B cell (primary cell): ENCODE measurements around the gene GRIK2. TPM values are rescaled to one million over a fixed set of nuclear protein-coding genes. Genes with fewer than 3 reads are reported as not detected.

Source experiments
- ATAC-seq: fragments of 200-7000 bp; cut with Tn5 transposase; one replicate; pipeline ENCODE4 v1.10.0; 2021; ENCODE audit warnings: low read depth, mild to moderate bottlenecking, moderate number of reproducible peaks, moderate library complexity
- CTCF ChIA-PET: fragments of 350-600 bp; sonication (Branson Sonifier 250); formaldehyde crosslinking; loops from one replicate; lab custom pipeline; 2021; ENCODE audit warnings: antibody characterized with exemption, inconsistent platforms; lab: Charles Lee
- POLR2A ChIA-PET: fragments of 350-600 bp; sonication (Branson Sonifier 250); formaldehyde crosslinking; loops from one replicate; lab custom pipeline; 2021; ENCODE audit warnings: antibody characterized with exemption; lab: Charles Lee
- DNase-seq: peaks from one replicate; pipeline ENCODE4 v3.0.0; 2013
- H2AFZ ChIP-seq: 2 replicates; pipeline ENCODE4 v1.6.1; 2012; ENCODE audit warnings: mild to moderate bottlenecking, low read depth, low read length; ENCODE audit not compliant: insufficient read depth, poor library complexity, severe bottlenecking
- H3K27ac ChIP-seq, 2 donors: 1 replicate in 1 of 2; 2 replicates in 1 of 2; pipeline ENCODE4 v1.5.1; 2012 to 2013; ENCODE audit warnings: low read length in 2 of 2, mild to moderate bottlenecking in 2 of 2, moderate library complexity in 1 of 2
- H3K27me3 ChIP-seq, 4 experiments: fragments of 200-600 bp in 1 of 4; sonication (generic) in 1 of 4; replicated peaks in 1 of 4; 1 replicate in 2 of 4; 2 replicates in 2 of 4; pipeline versions ENCODE4 v1.6.1 to v1.7.0; 2013 to 2016; ENCODE audit warnings: low read length in 3 of 4, mild to moderate bottlenecking in 2 of 4, mixed read lengths in 1 of 4, moderate library complexity in 1 of 4; ENCODE audit not compliant: insufficient read depth in 4 of 4, control insufficient read depth in 3 of 4; ENCODE audit errors: control extremely low read depth in 1 of 4
- H3K36me3 ChIP-seq, 2 experiments: replicated peaks in 1 of 2; 1 replicate in 1 of 2; 2 replicates in 1 of 2; pipeline versions ENCODE4 v1.6.1 to v1.7.1; 2013; ENCODE audit warnings: low read length in 1 of 2; ENCODE audit not compliant: insufficient read depth in 2 of 2, control insufficient read depth in 1 of 2; ENCODE audit errors: control extremely low read depth in 1 of 2, extremely low read depth in 1 of 2
- H3K4me1 ChIP-seq, 2 donors: fragments of 200-600 bp in 1 of 2; sonication (generic) in 1 of 2; 1 replicate in 1 of 2; 2 replicates in 1 of 2; pipeline versions ENCODE4 v1.5.1 to v1.6.1; 2013 to 2017; ENCODE audit warnings: low read length in 2 of 2; ENCODE audit not compliant: control insufficient read depth in 2 of 2, insufficient read depth in 2 of 2
- H3K4me2 ChIP-seq: replicated peaks from 2 replicates; pipeline ENCODE3; 2012; ENCODE audit warnings: mild to moderate bottlenecking, low read depth, low read length; ENCODE audit not compliant: poor library complexity, severe bottlenecking
- H3K4me3 ChIP-seq, 5 experiments: fragments of 200-600 bp in 1 of 5; sonication (generic) in 1 of 5; 1 replicate in 3 of 5; 2 replicates in 2 of 5; pipeline versions ENCODE4 v1.5.1 to v1.7.0; 2011 to 2016; ENCODE audit warnings: low read length in 4 of 5, mild to moderate bottlenecking in 4 of 5, low read depth in 2 of 5, control low read depth in 1 of 5, moderate library complexity in 1 of 5; ENCODE audit not compliant: insufficient read depth in 1 of 5; ENCODE audit errors: control extremely low read depth in 1 of 5, extremely low read depth in 1 of 5
- H3K79me2 ChIP-seq: fragments of 200-600 bp; sonication (generic); one replicate; pipeline ENCODE4 v1.6.0; 2016; ENCODE audit warnings: low read length; ENCODE audit not compliant: control insufficient read depth, insufficient read depth
- H3K9ac ChIP-seq: fragments of 200-600 bp; sonication (generic); 2 replicates; pipeline ENCODE4 v1.6.1; 2017; ENCODE audit warnings: mild to moderate bottlenecking, low read length, moderate library complexity
- H3K9me3 ChIP-seq, 3 donors: one replicate each; pipeline versions ENCODE4 v1.6.1 to v1.7.1; 2013; ENCODE audit warnings: low read length in 2 of 3; ENCODE audit not compliant: control insufficient read depth in 2 of 3, insufficient read depth in 1 of 3; ENCODE audit errors: control extremely low read depth in 1 of 3
- H4K20me1 ChIP-seq: 2 replicates; pipeline ENCODE4 v1.6.0; 2012; ENCODE audit warnings: mild to moderate bottlenecking, low read length; ENCODE audit not compliant: insufficient read depth, control insufficient read depth, poor library complexity, severe bottlenecking
- H3K27ac Mint-ChIP-seq: one replicate; pipeline ENCODE4 v1.8.0; 2021; ENCODE audit warnings: mixed read lengths
- H3K27me3 Mint-ChIP-seq: one replicate; pipeline ENCODE4 v1.8.0; 2021; ENCODE audit warnings: mixed read lengths
- H3K4me1 Mint-ChIP-seq: one replicate; pipeline ENCODE4 v1.8.0; 2021; ENCODE audit warnings: mixed read lengths
- H3K4me3 Mint-ChIP-seq: one replicate; pipeline ENCODE4 v1.8.0; 2021; ENCODE audit warnings: mixed read lengths
- H3K9me3 Mint-ChIP-seq: one replicate; pipeline ENCODE4 v1.8.0; 2022; ENCODE audit warnings: mixed read lengths; ENCODE audit not compliant: insufficient read depth
- CTCF ChIP-seq: fragments of 200-600 bp; IDR thresholded peaks from one replicate; pipeline ENCODE4 v1.8.0; 2022; ENCODE audit warnings: antibody characterized with exemption, mild to moderate bottlenecking
- EZH2 ChIP-seq: IDR thresholded peaks from 2 replicates; pipeline ENCODE4 v1.6.1; 2012; ENCODE audit warnings: borderline replicate concordance, low read depth, mild to moderate bottlenecking, moderate library complexity, low read length; ENCODE audit not compliant: insufficient read depth, poor library complexity, severe bottlenecking
- WGBS: methylation state at CpG from one replicate; pipeline ENCODE4 v1.1.5; 2013; ENCODE audit warnings: missing lambda C conversion rate; ENCODE audit not compliant: insufficient coverage; 5-methylcytosine and 5-hydroxymethylcytosine counted together
- intact Hi-C: fragments of 100-400 bp; cut with micrococcal nuclease; formaldehyde crosslinking; loops from one replicate; pipeline ENCODE4 v1.10.0; 2022
- polyA plus RNA-seq: library from polyadenylated mRNA; depleted of rRNA; stranded (reverse); fragments of >200 nt; gene quantifications from 2 replicates; pipeline ENCODE4 v1.2.3, GENCODE V29; 2012
- total RNA-seq, 2 donors: library from RNA; stranded (reverse); fragments of 120-200 nt in 1 of 2; gene quantifications; 1 replicate in 1 of 2; 2 replicates in 1 of 2; pipeline versions ENCODE4 v1.2.3 to v1.2.4, GENCODE V29; 2013 to 2022

GRIK2 gene
- total and polyA plus RNA-seq, 2 donors (not counting 1 experiment from before 2014, with no cell fraction given), result not detected

DNA sequence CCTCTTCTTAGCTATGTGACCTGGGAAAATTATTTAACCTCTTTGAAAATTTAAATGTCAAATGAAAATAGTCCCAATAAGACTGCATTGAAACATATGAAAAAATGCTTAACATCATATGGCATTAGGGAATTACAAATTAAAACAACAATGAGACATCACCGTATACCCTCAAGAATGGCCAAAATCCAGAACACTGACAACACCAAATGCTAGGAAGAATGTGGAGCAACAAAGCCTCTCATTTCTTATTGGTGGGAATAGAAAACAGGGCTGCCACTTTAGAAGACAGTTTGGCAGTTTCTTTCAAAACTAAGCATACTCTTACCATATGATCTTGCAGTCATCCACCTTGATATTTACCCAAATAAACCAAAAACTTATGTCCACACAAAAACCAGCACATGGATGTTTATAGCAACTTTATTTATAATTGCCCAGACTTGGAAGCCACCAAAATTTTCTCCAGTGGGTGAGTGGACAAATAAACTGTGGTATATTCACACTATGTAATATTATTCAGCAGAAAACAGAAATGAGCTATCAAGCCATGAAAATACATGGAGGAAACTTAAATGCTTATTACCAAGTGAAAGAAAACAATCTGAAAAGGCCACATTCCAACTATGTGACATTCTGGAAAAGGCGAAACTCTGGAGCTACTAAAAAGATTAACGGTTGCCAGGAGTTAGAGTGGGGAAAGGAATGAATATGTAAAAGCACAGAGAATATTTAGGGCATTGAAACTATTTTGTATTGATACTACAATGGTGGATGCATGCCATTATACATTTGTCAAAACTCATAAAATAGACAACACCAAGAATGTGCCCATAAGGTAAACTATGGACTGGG is 459.9 kb downstream of the GRIK2 start:
- H3K4me2 ChIP-seq, result no peak overlapping the region
- no peak overlapping the region for H3K27ac ChIP-seq
- no CpG with 5 or more reads among the region's 3 CpGs for WGBS
- Mint-ChIP-seq H3K27ac (no peak overlapping the region), H3K9me3 (no peaks in the 10 kb centered on the region), H3K27me3 (no peaks in the 10 kb centered on the region), H3K4me3 (no peak overlapping the region), H3K4me1 (no peaks in the 10 kb centered on the region)
- no peaks in the 10 kb centered on the region for H3K79me2 ChIP-seq
- intact Hi-C loops, result no loop called here
- DNase-seq (no peak), ATAC-seq (no peak)
- H3K27me3 ChIP-seq, result no peaks in the 10 kb centered on the region
- no peaks in the 10 kb centered on the region for H3K4me1 ChIP-seq
- POLR2A ChIA-PET, result no interaction called here
- H3K36me3 ChIP-seq, result no peaks in the 10 kb centered on the region
- CTCF ChIA-PET, result no interaction called here
- no peak overlapping the region for H2AFZ ChIP-seq
- no peak overlapping the region for H3K4me3 ChIP-seq
- H3K9me3 ChIP-seq, result no peaks in the 10 kb centered on the region
- TF ChIP-seq EZH2 (no peak), CTCF (no peak)
- no peaks in the 10 kb centered on the region for H4K20me1 ChIP-seq
- no peak overlapping the region for H3K9ac ChIP-seq

GRCh38 chr6:101876431-101876830 is 482.9 kb downstream of the GRIK2 start:
- Histone ChIP-seq H3K4me2 (no peak overlapping the region), H3K9ac (no peak overlapping the region), H3K27ac (no peak overlapping the region), H2AFZ (no peak overlapping the region), H3K36me3 (no peaks in the 10 kb centered on the region), H3K4me1 (no peaks in the 10 kb centered on the region), H3K9me3 (no peaks in the 10 kb centered on the region), H3K4me3 (no peak overlapping the region), H3K79me2 (no peaks in the 10 kb centered on the region), H3K27me3 (no peaks in the 10 kb centered on the region), H4K20me1 (no peaks in the 10 kb centered on the region)
- ATAC-seq (no peak), DNase-seq (no peak)
- CTCF ChIA-PET, result no interaction called here
- POLR2A ChIA-PET, result no interaction called here
- H3K27me3 Mint-ChIP-seq, result no peaks in the 10 kb centered on the region
- no peak overlapping the region for H3K4me3 Mint-ChIP-seq
- intact Hi-C loops, result no loop called here
- no peaks in the 10 kb centered on the region for H3K9me3 Mint-ChIP-seq
- TF ChIP-seq EZH2, result no peak
- no peak for TF ChIP-seq CTCF
- H3K4me1 Mint-ChIP-seq, result no peaks in the 10 kb centered on the region
- no peak overlapping the region for H3K27ac Mint-ChIP-seq
